ENCODE data around the gene SIX5. TPM values are rescaled to one million over a fixed set of nuclear protein-coding genes. Genes with fewer than 3 reads are reported as not detected.
"Not testable (repeated sequence)": the region's sequence is repeated elsewhere in the genome, so short reads cannot be mapped to it uniquely, and the experiment has no call there.

The SIX5 gene
- total and polyA plus RNA-seq, 2 experiments from 2014 or later, result 40.4 to 78.8 TPM

DNA sequence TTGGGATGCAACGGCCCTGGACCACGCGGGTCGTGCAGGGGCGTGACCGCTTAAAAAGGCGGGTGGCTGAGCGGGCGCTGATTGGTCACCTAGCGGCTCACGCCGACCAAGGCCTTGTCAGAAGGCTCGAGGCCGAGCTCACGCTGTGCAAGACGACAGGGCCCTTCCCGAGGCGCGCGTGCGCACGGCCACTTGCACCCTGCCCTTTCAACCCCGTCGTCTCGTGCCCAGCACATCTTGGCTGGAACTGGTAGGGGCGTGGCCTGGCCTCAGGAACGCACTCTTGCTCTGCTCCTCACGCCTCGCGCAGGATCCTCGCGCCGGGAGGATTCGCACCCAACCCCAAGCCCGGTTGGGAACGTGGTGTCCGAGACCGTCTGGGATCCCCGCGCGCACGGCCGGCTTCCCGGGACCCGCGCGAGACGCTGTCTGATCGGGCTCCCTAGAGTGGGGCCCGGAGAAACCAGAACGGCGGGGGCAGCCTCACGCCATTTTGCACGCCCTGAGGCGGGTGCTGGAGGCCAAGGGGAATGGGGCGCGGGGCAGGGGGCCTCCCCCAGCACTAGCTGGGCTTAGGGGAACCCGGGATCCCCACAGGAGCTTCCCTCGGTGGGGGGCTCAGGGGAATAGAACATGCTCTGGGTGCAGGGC, 35.8 kb downstream of the SIX5 start, which contains the start of gene MEIOSIN:
MEIOSIN (plus strand) TSS at position 280 of the 651 bp plus-strand sequence. CDS start 1,938 bp downstream, outside the sequence.
- H3K4me1 ChIP-seq (ENCODE audit: low read depth), result no peaks in the 10 kb centered on the region
- H3K9me3 ChIP-seq (ENCODE audit: low read depth), result no peaks in the 10 kb centered on the region
- H3K27ac ChIP-seq, result no peak within 1 kb of the TSS
- H3K36me3 ChIP-seq, result no peaks in the 10 kb centered on the region
- no peak within 1 kb of the TSS for H3K4me3 ChIP-seq
- TF ChIP-seq, protein P1, sequence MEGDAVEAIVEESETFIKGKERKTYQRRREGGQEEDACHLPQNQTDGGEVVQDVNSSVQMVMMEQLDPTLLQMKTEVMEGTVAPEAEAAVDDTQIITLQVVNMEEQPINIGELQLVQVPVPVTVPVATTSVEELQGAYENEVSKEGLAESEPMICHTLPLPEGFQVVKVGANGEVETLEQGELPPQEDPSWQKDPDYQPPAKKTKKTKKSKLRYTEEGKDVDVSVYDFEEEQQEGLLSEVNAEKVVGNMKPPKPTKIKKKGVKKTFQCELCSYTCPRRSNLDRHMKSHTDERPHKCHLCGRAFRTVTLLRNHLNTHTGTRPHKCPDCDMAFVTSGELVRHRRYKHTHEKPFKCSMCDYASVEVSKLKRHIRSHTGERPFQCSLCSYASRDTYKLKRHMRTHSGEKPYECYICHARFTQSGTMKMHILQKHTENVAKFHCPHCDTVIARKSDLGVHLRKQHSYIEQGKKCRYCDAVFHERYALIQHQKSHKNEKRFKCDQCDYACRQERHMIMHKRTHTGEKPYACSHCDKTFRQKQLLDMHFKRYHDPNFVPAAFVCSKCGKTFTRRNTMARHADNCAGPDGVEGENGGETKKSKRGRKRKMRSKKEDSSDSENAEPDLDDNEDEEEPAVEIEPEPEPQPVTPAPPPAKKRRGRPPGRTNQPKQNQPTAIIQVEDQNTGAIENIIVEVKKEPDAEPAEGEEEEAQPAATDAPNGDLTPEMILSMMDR (IDR thresholded peaks at IDR 0.05; ENCODE audit: low read depth, low read length), result no peak
- no peaks in the 10 kb centered on the region for H3K27me3 ChIP-seq
- no peak for DNase-seq (ENCODE audit: low read depth in 1 of 2, low spot score in 1 of 2)

DNA sequence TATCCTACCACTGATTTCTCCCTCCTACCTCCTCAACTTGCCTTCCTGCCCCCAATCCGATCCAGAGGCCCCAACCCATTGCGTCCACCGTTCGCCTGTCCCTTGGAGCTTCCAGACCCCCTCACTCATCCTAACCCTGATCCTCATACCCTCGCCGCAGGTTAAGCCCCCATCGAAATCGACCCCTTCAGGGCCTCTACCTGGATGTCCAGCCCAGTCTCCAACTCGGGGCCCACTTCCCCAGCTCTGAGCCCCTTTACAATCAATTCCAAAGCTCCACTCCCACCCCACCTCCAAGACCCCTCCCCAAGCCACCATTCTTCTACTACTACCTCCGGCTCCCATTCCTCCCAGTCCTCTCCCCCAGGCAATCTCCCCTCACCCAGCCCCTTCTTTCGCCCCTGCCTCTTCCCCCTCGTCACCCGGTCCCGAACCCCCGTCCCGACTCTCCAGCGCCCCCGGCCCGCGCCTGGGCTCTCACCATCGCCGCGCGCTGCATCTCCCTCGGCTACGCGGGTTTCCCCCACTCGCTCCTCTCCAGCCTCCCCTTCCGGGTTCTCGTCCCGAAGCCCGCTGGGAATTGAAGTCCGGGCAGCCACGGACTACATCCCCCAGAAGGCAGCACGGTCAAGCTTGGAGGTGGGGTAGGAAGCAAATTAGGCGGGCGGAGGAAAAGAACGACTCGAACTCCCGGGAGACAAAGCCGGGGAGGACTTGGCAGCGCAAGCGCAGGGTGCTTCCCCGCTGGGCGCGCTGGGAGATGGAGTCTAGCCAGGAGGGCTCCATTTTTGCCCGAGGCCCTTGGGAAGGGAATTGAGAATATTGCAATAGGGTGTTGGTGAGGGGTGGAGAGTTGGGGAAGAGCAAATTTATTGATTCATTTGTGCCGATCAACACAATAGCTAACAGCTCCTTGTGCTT, 38.4 kb downstream of the SIX5 start, which contains the start of gene FBXO46:
FBXO46 (minus strand) TSS at position 529 of the 921 bp plus-strand sequence. CDS start 17,401 bp downstream, outside the sequence.
- H3K27ac ChIP-seq, result peak within 1 kb of the TSS; percentile 50
- no peaks in the 10 kb centered on the region for H3K4me1 ChIP-seq (ENCODE audit: low read depth)
- no peaks in the 10 kb centered on the region for H3K9me3 ChIP-seq (ENCODE audit: low read depth)
- no peaks in the 10 kb centered on the region for H3K27me3 ChIP-seq
- TF ChIP-seq, protein P1 (IDR thresholded peaks at IDR 0.05; ENCODE audit: low read depth, low read length), result peak; percentile 28
- DNase-seq (ENCODE audit: low read depth in 1 of 2, low spot score in 1 of 2), result peak; percentile 97 to 100
- H3K4me3 ChIP-seq, result peak within 1 kb of the TSS; percentile 65
- H3K36me3 ChIP-seq, result no peaks in the 10 kb centered on the region

GRCh38 chr19:45729800-45730290, 39.2 kb downstream of the SIX5 start:
- TF ChIP-seq, protein P1 (IDR thresholded peaks at IDR 0.05; ENCODE audit: low read depth, low read length), result no peak
- H3K4me3 ChIP-seq, result peak overlapping the region; percentile 65
- H3K27ac ChIP-seq, result no peak overlapping the region
- no peaks in the 10 kb centered on the region for H3K36me3 ChIP-seq
- DNase-seq (ENCODE audit: low read depth in 1 of 2, low spot score in 1 of 2), result no peak
- no peaks in the 10 kb centered on the region for H3K9me3 ChIP-seq (ENCODE audit: low read depth)
- no peaks in the 10 kb centered on the region for H3K4me1 ChIP-seq (ENCODE audit: low read depth)
- H3K27me3 ChIP-seq, result no peaks in the 10 kb centered on the region

GRCh38 chr19:45728683-45729082, 40.4 kb downstream of the SIX5 start:
- not testable (repeated sequence) for H3K27me3 ChIP-seq; H3K4me1 ChIP-seq (ENCODE audit: low read depth); H3K9me3 ChIP-seq (ENCODE audit: low read depth); H3K4me3 ChIP-seq; H3K36me3 ChIP-seq; DNase-seq (ENCODE audit: low read depth in 1 of 2, low spot score in 1 of 2); H3K27ac ChIP-seq

DNA sequence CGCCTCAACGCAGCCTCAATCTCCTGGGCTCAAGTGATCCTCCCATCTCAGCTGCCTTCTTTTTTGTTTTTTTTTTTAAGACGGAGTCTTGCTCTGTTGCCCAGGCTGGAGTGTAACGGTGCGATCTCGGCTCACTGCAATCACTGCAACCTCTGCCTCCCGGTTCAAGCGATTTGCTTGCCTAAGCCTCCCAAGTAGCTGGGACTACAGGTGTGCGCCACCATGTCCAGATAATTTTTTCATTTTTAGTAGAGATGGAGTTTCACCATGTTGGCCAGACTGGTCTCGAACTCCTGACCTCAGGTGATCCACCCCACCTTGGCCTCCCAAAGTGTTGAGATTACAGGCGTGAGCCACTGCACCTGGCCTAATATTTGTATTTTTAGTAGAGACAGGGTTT, 49.0 kb downstream of the SIX5 start:
- not testable (repeated sequence) for H3K27ac ChIP-seq; DNase-seq (ENCODE audit: low read depth in 1 of 2, low spot score in 1 of 2); H3K9me3 ChIP-seq (ENCODE audit: low read depth); H3K27me3 ChIP-seq; H3K4me3 ChIP-seq
- Histone ChIP-seq H3K36me3 (peaks cover 12% of the 10 kb centered on the region), H3K4me1 (ENCODE audit: low read depth) (peaks cover 11% of the 10 kb centered on the region)

DNA sequence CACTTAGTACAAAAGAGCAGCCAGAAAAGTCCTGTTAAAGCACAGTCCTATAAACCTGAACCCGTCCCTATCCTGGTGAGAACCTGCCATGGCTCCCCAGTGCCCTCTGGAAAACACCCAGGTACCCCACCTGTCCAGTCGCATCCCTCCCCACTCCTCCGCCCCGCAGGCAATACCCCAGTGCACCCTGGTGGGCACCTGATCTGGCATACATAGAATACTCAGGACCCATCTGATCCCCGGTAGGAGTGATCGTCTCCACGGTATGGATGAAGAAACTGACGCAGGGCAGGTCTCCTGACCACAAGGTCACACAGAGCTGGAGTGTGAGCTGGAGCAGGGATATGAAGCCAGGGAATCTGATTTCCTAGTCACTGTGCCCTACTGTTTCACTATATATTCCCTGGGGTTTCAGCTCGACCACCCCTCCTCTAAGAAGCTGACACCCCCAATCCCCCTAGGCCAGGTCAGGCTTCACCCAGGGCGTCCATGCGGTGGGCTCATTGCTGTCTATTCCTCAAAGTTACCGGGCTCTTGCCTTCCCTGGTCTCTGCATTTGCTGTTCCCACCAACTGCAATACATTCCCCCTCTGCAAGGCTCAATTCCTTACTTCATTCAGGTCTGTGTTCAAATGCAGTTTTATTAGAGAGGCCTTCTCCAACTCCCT, 50.9 kb downstream of the SIX5 start:
- TF ChIP-seq, protein P1 (IDR thresholded peaks at IDR 0.05; ENCODE audit: low read depth, low read length), result no peak
- peak in 1 of 2 donors; percentile 28 for DNase-seq (ENCODE audit: low read depth in 1 of 2, low spot score in 1 of 2)
- no peaks in the 10 kb centered on the region for H3K27me3 ChIP-seq
- H3K4me1 ChIP-seq (ENCODE audit: low read depth), result peaks cover 11% of the 10 kb centered on the region
- peak overlapping the region; percentile 34 for H3K4me3 ChIP-seq
- H3K27ac ChIP-seq, result peak overlapping the region; percentile 98
- peaks cover 9% of the 10 kb centered on the region for H3K36me3 ChIP-seq
- no peaks in the 10 kb centered on the region for H3K9me3 ChIP-seq (ENCODE audit: low read depth)

All from cardiac muscle cell (in vitro differentiated cells and primary cell).